Rectal smooth muscle tissue (tissue), 1 donor: ENCODE data around the gene CDH12.
"Not testable (repeated sequence)": the region's sequence is repeated elsewhere in the genome, so short reads cannot be mapped to it uniquely, and the experiment has no call there.

Experiments
- H3K27ac ChIP-seq: one replicate; pipeline ENCODE4 v1.7.0; 2013; ENCODE audit warnings: low read depth, low read length, inconsistent platforms
- H3K27me3 ChIP-seq: one replicate; pipeline ENCODE4 v1.7.0; 2013; ENCODE audit warnings: low read length; ENCODE audit not compliant: control insufficient read depth, insufficient read depth
- H3K36me3 ChIP-seq: one replicate; pipeline ENCODE4 v1.7.0; 2013; ENCODE audit warnings: low read length; ENCODE audit not compliant: control insufficient read depth, insufficient read depth
- H3K4me1 ChIP-seq: one replicate; pipeline ENCODE4 v1.7.0; 2013; ENCODE audit warnings: low read length; ENCODE audit not compliant: control insufficient read depth, insufficient read depth
- H3K4me3 ChIP-seq: one replicate; pipeline ENCODE4 v1.7.0; 2013; ENCODE audit warnings: low read length
- H3K9ac ChIP-seq: one replicate; pipeline ENCODE4 v1.7.0; 2013; ENCODE audit warnings: low read length

The CDH12 gene

GRCh38 chr5:22625451-22625850 is 227.7 kb downstream of the CDH12 start:
- Histone ChIP-seq H3K27ac (no peak overlapping the region), H3K9ac (no peak overlapping the region), H3K4me1 (no peaks in the 10 kb centered on the region)

GRCh38 chr5:22621084-22621483 is 232.1 kb downstream of the CDH12 start:
- Histone ChIP-seq H3K27ac (no peak overlapping the region), H3K9ac (no peak overlapping the region), H3K4me1 (no peaks in the 10 kb centered on the region), H3K4me3 (no peak overlapping the region), H3K27me3 (no peaks in the 10 kb centered on the region), H3K36me3 (no peaks in the 10 kb centered on the region)

More at GRCh38 chr5:22625451-22625850, 227.7 kb downstream of the CDH12 start:
- no peaks in the 10 kb centered on the region for H3K27me3 ChIP-seq
- no peak overlapping the region for H3K4me3 ChIP-seq
- no peaks in the 10 kb centered on the region for H3K36me3 ChIP-seq

- Histone ChIP-seq H3K27ac (no peak overlapping the region), H3K27me3 (no peaks in the 10 kb centered on the region), H3K36me3 (no peaks in the 10 kb centered on the region), H3K4me1 (no peaks in the 10 kb centered on the region), H3K4me3 (no peak overlapping the region), H3K9ac (no peak overlapping the region)
Observed at GRCh38 chr5:22615964-22616363, 237.2 kb downstream of the CDH12 start.

GRCh38 chr5:22614486-22615094 is 238.6 kb downstream of the CDH12 start:
- Histone ChIP-seq H3K27ac (no peak overlapping the region), H3K4me3 (no peak overlapping the region), H3K4me1 (no peaks in the 10 kb centered on the region), H3K27me3 (no peaks in the 10 kb centered on the region), H3K36me3 (no peaks in the 10 kb centered on the region), H3K9ac (no peak overlapping the region)

GRCh38 chr5:22612928-22613327 is 240.2 kb downstream of the CDH12 start:
- no peaks in the 10 kb centered on the region for H3K27me3 ChIP-seq
- no peak overlapping the region for H3K4me3 ChIP-seq
- H3K27ac ChIP-seq: no peak overlapping the region
- no peak overlapping the region for H3K9ac ChIP-seq
- H3K4me1 ChIP-seq: no peaks in the 10 kb centered on the region
- no peaks in the 10 kb centered on the region for H3K36me3 ChIP-seq

GRCh38 chr5:22611327-22611726 is 241.8 kb downstream of the CDH12 start:
- Histone ChIP-seq H3K4me3 (no peak overlapping the region), H3K27me3 (no peaks in the 10 kb centered on the region), H3K27ac (no peak overlapping the region), H3K4me1 (no peaks in the 10 kb centered on the region), H3K36me3 (no peaks in the 10 kb centered on the region), H3K9ac (no peak overlapping the region)

- H3K36me3 ChIP-seq, H3K4me3 ChIP-seq, H3K27me3 ChIP-seq, H3K9ac ChIP-seq, H3K4me1 ChIP-seq, H3K27ac ChIP-seq: not testable (repeated sequence)
Observed at GRCh38 chr5:22607498-22607897, 245.6 kb downstream of the CDH12 start.

- no peak overlapping the region for H3K27ac ChIP-seq
- no peaks in the 10 kb centered on the region for H3K4me1 ChIP-seq
- no peak overlapping the region for H3K9ac ChIP-seq
- no peaks in the 10 kb centered on the region for H3K27me3 ChIP-seq
- no peak overlapping the region for H3K4me3 ChIP-seq
- no peaks in the 10 kb centered on the region for H3K36me3 ChIP-seq
Observed at GRCh38 chr5:22605473-22605872, 247.7 kb downstream of the CDH12 start.

- no peak overlapping the region for H3K27ac ChIP-seq
- no peaks in the 10 kb centered on the region for H3K27me3 ChIP-seq
- no peak overlapping the region for H3K4me3 ChIP-seq
- no peaks in the 10 kb centered on the region for H3K36me3 ChIP-seq
- H3K4me1 ChIP-seq: no peaks in the 10 kb centered on the region
- H3K9ac ChIP-seq: no peak overlapping the region
Observed at GRCh38 chr5:22604711-22605110, 248.4 kb downstream of the CDH12 start.

GRCh38 chr5:22598796-22599195 is 254.3 kb downstream of the CDH12 start:
- no peak overlapping the region for H3K9ac ChIP-seq
- no peaks in the 10 kb centered on the region for H3K36me3 ChIP-seq
- no peaks in the 10 kb centered on the region for H3K27me3 ChIP-seq
- no peak overlapping the region for H3K27ac ChIP-seq
- no peak overlapping the region for H3K4me3 ChIP-seq
- H3K4me1 ChIP-seq: no peaks in the 10 kb centered on the region

GRCh38 chr5:22596404-22596970 is 256.7 kb downstream of the CDH12 start:
- Histone ChIP-seq H3K9ac (no peak overlapping the region), H3K36me3 (no peaks in the 10 kb centered on the region), H3K27ac (no peak overlapping the region), H3K4me1 (no peaks in the 10 kb centered on the region), H3K27me3 (no peaks in the 10 kb centered on the region), H3K4me3 (no peak overlapping the region)

- Histone ChIP-seq H3K36me3 (no peaks in the 10 kb centered on the region), H3K27ac (no peak overlapping the region), H3K4me1 (no peaks in the 10 kb centered on the region), H3K4me3 (no peak overlapping the region), H3K9ac (no peak overlapping the region), H3K27me3 (no peaks in the 10 kb centered on the region)
Observed at GRCh38 chr5:22594491-22594890, 258.7 kb downstream of the CDH12 start.

- Histone ChIP-seq H3K27me3 (no peaks in the 10 kb centered on the region), H3K4me3 (no peak overlapping the region), H3K9ac (no peak overlapping the region), H3K27ac (no peak overlapping the region), H3K4me1 (no peaks in the 10 kb centered on the region), H3K36me3 (no peaks in the 10 kb centered on the region)
Observed at GRCh38 chr5:22593592-22593991, 259.6 kb downstream of the CDH12 start.
